ENCODE results near the gene LIMD2.

- TF ChIP-seq CTCF (IDR thresholded peaks at IDR 0.05; ENCODE audit: poor library complexity) (no peak), EZH2 (IDR thresholded peaks at IDR 0.05; ENCODE audit: borderline replicate concordance) (no peak), EZH2phosphoT487 (IDR thresholded peaks at IDR 0.05; ENCODE audit: low read depth, severe bottlenecking, unreplicated experiment) (no peak)
These were observed 16.9 kb downstream of the LIMD2 start for GRCh38 chr17:63682981-63683380.

Data from hepatocyte (in vitro differentiated cells).